ENCODE results near the gene LYRM1.

The LYRM1 gene

GRCh38 chr16:20903899-20904506 lies 3.4 kb downstream of the LYRM1 start:
- H3K27me3 Mint-ChIP-seq (ENCODE audit: low read depth, poor library complexity), result peaks cover 6% of the 10 kb centered on the region
- peak overlapping the region; percentile 12 for H3K4me3 Mint-ChIP-seq
- no peaks in the 10 kb centered on the region for H3K9me3 Mint-ChIP-seq
- TF ChIP-seq CTCF (IDR thresholded peaks at IDR 0.05), result no peak
- DNase-seq, result no peak
- peaks cover 45% of the 10 kb centered on the region for H3K4me1 Mint-ChIP-seq
- peaks cover 13% of the 10 kb centered on the region for H3K36me3 Mint-ChIP-seq (ENCODE audit: low read depth)
- no peak overlapping the region for H3K27ac Mint-ChIP-seq

- Mint-ChIP-seq H3K4me3 (no peak overlapping the region), H3K9me3 (no peaks in the 10 kb centered on the region), H3K4me1 (peaks cover 40% of the 10 kb centered on the region), H3K27me3 (ENCODE audit: low read depth, poor library complexity) (peaks cover 6% of the 10 kb centered on the region), H3K27ac (no peak overlapping the region), H3K36me3 (ENCODE audit: low read depth) (peaks cover 13% of the 10 kb centered on the region)
- TF ChIP-seq CTCF (IDR thresholded peaks at IDR 0.05), result no peak
- no peak for DNase-seq
Measured at GRCh38 chr16:20904507-20905081, 4.0 kb downstream of the LYRM1 start.

GRCh38 chr16:20905576-20905975 lies 5.0 kb downstream of the LYRM1 start:
- DNase-seq, result no peak
- peaks cover 40% of the 10 kb centered on the region for H3K4me1 Mint-ChIP-seq
- TF ChIP-seq CTCF (IDR thresholded peaks at IDR 0.05), result no peak
- H3K36me3 Mint-ChIP-seq (ENCODE audit: low read depth), result peaks cover 13% of the 10 kb centered on the region
- H3K27me3 Mint-ChIP-seq (ENCODE audit: low read depth, poor library complexity), result peaks cover 9% of the 10 kb centered on the region
- no peak overlapping the region for H3K4me3 Mint-ChIP-seq
- no peak overlapping the region for H3K27ac Mint-ChIP-seq
- no peaks in the 10 kb centered on the region for H3K9me3 Mint-ChIP-seq

- Mint-ChIP-seq H3K27ac (no peak overlapping the region), H3K27me3 (ENCODE audit: low read depth, poor library complexity) (peaks cover 6% of the 10 kb centered on the region), H3K36me3 (ENCODE audit: low read depth) (peaks cover 13% of the 10 kb centered on the region), H3K4me1 (peaks cover 38% of the 10 kb centered on the region), H3K9me3 (no peaks in the 10 kb centered on the region), H3K4me3 (no peak overlapping the region)
- no peak for DNase-seq
- TF ChIP-seq CTCF (IDR thresholded peaks at IDR 0.05), result no peak
Measured at GRCh38 chr16:20906341-20907255, 6.0 kb downstream of the LYRM1 start.

GRCh38 chr16:20910781-20911321 lies 10.3 kb downstream of the LYRM1 start:
- H3K36me3 Mint-ChIP-seq (ENCODE audit: low read depth), result peaks cover 6% of the 10 kb centered on the region
- H3K9me3 Mint-ChIP-seq, result no peaks in the 10 kb centered on the region
- DNase-seq, result no peak
- H3K27me3 Mint-ChIP-seq (ENCODE audit: low read depth, poor library complexity), result peaks cover 6% of the 10 kb centered on the region
- TF ChIP-seq CTCF (IDR thresholded peaks at IDR 0.05), result no peak
- H3K4me1 Mint-ChIP-seq, result peaks cover 18% of the 10 kb centered on the region
- H3K4me3 Mint-ChIP-seq, result no peak overlapping the region
- no peak overlapping the region for H3K27ac Mint-ChIP-seq

All from nephron progenitor cell (in vitro differentiated cells).